Suprapubic skin (tissue), 4 donors: ENCODE measurements around the gene HOXA6.

ENCODE experiments used
- CTCF ChIP-seq, 2 donors: fragments of 200-600 bp in 1 of 2; fragments of 450-650 bp in 1 of 2; sonication (generic) in 1 of 2; IDR thresholded peaks; one replicate each; pipeline ENCODE4 v1.5.1; 2016 to 2019; ENCODE audit warnings: antibody characterized with exemption in 2 of 2, mild to moderate bottlenecking in 1 of 2, moderate library complexity in 1 of 2
- EP300 ChIP-seq: sonication (generic); formaldehyde crosslinking; IDR thresholded peaks from one replicate; pipeline ENCODE4 v1.6.1; 2017; ENCODE audit warnings: antibody characterized with exemption
- POLR2A ChIP-seq, 2 donors: fragments of 450-650 bp; IDR thresholded peaks; one replicate each; pipeline ENCODE4 v1.6.1; 2017; ENCODE audit warnings: antibody characterized with exemption in 2 of 2, mild to moderate bottlenecking in 2 of 2, moderate library complexity in 2 of 2
- POLR2AphosphoS5 ChIP-seq, 3 donors: sonication (generic); formaldehyde crosslinking; IDR thresholded peaks; one replicate each; pipeline ENCODE4 v1.6.1; 2017; ENCODE audit warnings: antibody characterized with exemption in 3 of 3

- TF ChIP-seq CTCF (IDR thresholded peaks at IDR 0.05) (no peak), POLR2AphosphoS5 (IDR thresholded peaks at IDR 0.05) (no peak), EP300 (no peak), POLR2A (IDR thresholded peaks at IDR 0.05) (no peak)
Measured at GRCh38 chr7:27156508-27156898, 8.9 kb upstream of the HOXA6 start, which contains the start of gene HOXA7.
